ENCODE results near the gene CXCR3. TPM values are rescaled to one million over a fixed set of nuclear protein-coding genes. Genes with fewer than 3 reads are reported as not detected.

CXCR3 gene
- total RNA-seq, 1 donor from 2014 or later: 0.22 TPM

DNA sequence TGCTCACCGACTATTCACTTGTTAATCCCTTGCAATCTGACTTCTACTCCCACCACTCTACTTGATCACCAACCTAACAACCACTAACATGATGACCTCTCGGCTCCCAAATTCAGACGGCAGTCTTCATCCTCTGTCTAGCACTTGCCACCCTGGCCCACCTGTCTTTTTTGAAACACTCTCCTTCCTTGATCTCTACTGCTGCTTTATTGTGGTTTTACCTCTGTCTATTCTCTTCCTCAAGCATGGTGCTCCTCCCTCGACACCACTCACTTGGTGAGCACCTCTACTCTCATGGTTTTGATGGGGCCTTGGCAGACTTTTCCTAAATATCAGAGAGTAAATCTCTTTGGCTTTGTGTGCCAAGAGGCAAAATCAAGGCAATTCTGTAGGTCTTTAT lies 21.7 kb upstream of the CXCR3 start:
- intact Hi-C loops (cut with DNase I): no loop called here
- ATAC-seq (ENCODE audit: poor library complexity) (no peak), DNase-seq (no peak)

DNA sequence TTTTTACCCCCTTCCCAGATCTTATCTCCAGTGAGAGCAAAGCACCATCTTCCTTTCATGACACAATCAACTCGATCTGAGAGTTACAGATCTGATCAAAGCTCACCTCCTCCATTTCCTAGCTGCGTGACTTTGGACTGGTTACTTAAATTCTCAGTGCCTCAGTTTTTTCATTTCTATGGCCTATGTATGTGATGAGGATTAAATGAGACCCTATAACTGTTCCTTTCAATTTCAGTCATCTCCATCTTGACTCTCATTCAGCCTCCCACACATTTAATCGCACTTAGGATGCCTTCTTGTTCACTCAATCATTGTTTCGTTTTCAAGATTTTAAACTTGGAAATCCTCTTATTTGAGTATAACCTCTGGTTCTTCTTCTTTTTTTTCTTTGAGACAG lies 20.1 kb upstream of the CXCR3 start:
- DNase-seq (no peak), ATAC-seq (ENCODE audit: poor library complexity) (no peak)
- intact Hi-C loops (cut with DNase I): no loop called here

DNA sequence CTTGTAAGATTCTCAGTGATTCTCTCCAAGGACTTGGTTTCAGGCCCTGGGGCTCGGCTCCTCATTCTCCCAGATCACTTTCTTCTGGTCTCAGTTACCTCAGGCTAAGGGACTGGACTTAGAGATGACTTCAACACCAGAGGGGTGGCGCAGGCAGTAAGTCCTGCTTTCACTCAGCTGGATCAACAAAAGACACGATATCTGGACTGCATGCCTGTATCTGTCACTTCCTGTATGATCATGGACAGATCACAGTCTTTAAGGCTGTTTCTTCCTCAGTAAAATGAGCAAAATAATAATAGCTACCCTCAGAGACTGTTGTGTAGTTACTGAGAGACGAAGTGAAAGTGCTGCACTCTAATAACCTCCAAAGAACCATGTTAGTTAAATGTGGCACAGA lies 19.5 kb upstream of the CXCR3 start:
- intact Hi-C loops (cut with DNase I): no loop called here
- DNase-seq (no peak), ATAC-seq (ENCODE audit: poor library complexity) (no peak)

DNA sequence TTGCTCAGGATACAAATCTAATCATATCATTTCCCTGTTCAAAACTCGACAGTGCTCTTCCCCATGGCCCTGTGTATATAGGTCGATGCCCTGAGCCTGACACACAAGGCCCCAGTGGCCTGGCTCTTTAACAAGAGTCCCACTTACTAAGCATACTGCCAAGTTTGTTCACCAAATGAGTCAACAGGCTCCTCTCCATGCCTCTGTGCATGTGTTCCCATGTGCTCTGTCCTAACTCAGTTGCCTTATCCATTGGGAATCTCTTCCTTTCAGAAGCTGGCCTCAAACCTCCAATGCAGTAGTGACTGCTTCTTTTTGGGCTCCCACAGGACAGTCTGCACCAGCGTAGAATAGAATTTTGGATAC lies 18.9 kb upstream of the CXCR3 start:
- ATAC-seq (ENCODE audit: poor library complexity) (peak; percentile 18), DNase-seq (no peak)
- intact Hi-C loops (cut with DNase I): no loop called here

DNA sequence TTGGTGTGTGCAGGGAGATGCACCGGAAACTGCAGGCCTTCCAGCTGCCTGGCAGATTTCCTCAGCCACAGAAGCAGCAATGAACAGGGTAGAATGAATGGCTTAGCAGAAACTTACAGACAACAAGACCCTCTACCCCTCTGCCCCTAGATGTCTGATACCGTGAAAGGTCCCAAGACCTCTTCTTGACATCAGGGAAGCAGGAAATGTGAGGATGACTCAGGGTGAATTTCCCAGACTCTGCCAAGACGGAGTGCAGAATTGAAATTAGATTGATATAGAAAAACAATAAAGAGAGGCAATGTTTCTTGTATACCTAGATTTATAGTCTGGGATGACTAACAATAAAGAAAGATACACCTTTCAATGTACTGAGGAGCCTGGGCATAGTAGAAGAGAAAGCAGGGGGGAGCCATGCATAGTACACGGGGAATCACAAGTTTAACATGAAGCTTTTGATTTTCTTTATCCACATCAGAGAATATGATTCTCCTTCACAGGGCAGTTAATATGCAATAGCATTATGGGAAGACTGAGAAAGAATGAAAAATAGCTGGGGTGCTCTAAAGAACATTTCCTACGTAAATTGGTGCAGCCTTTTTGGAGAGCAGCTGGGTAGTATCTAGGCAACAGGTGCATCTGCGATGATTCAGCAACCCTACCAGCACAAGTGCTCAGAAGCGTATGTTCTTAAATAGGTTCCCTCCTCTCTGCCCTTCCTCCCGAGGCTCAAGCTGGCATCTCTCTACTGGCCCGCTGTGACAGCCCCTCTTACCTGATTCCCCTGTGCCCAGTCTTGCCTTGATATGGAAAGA lies 18.3 kb upstream of the CXCR3 start:
- DNase-seq (no peak), ATAC-seq (ENCODE audit: poor library complexity) (peak; percentile 63)
- intact Hi-C loops (cut with DNase I): no loop called here

DNA sequence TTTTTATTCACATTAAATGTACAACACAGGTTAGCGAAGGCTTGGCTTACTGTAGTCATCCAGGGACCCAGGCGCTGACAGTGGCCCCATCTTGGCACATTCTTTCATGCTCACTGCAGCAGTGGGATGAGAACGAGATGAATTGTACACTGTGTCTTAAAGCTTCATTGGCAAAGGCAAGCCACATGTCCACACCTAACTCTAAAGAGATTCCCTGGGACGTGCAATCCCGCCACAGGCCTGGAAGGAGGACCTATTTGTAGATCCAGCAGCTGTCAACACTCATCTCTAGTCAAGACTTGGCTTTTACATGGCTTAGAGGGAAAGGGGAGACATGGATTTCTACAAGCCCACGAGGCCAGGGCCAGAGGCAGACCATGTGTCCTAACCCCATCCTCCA lies 16.1 kb upstream of the CXCR3 start:
- peak; percentile 69 for DNase-seq
- intact Hi-C loops (cut with DNase I): no loop called here
- peak; percentile 89 for ATAC-seq (ENCODE audit: poor library complexity)

DNA sequence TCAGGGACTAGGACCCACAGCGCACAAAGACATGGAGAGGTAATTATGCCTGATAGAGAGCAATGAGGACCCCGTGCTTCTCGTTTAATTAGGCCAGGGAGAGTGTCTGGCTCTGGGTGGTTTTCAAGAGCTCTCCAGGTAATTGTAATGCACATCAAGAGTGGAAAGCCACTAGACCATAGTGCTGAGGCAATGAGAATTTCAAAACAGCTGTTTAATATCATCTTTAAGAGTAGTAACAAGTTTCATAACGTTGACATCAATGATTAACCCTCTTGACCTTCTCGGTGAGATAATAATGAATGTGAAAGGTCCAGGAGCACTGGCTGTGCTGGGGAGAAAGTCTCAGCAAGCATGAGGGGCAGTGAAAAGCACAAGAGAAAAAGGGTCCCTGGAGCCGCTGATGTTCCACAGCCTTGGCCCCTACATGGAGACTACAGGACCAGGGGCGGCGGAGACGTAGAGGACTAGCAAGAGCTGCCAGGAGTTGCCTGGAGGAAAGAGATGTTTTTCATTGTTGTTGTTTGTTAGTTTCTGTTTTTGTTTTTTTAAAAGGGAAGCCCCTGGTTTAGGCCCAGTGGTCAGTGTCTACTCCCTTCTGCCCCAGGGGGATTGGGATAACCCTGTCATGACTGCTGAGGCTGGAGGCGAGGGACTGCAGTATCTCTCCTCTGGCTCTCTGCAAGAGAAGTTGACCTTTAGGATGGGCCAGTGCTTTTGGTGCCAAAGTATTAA lies 14.8 kb upstream of the CXCR3 start:
- intact Hi-C loops (cut with DNase I): no loop called here
- DNase-seq: no peak
- ATAC-seq (ENCODE audit: poor library complexity): peak; percentile 34

DNA sequence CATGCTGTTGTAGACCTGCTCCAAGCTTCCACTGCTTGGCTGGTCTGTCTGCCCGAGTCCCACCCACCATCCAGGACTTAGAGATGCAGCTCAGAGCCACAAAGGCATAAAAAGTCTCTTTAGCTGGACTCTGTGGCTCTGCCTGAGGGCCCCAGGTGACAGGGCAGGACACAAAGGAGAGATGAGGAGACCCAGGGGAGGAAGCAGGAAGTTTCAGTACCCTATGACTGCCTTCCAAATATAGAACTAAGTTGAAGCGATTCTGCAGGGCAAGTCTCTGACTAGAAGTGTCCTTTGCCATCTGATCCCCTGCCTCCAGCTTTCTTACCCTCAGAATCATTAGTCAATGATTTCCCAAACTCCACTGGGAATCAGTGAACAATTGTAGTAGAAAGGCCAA lies 11.2 kb upstream of the CXCR3 start:
- intact Hi-C loops (cut with DNase I): no loop called here
- DNase-seq (no peak), ATAC-seq (ENCODE audit: poor library complexity) (no peak)

DNA sequence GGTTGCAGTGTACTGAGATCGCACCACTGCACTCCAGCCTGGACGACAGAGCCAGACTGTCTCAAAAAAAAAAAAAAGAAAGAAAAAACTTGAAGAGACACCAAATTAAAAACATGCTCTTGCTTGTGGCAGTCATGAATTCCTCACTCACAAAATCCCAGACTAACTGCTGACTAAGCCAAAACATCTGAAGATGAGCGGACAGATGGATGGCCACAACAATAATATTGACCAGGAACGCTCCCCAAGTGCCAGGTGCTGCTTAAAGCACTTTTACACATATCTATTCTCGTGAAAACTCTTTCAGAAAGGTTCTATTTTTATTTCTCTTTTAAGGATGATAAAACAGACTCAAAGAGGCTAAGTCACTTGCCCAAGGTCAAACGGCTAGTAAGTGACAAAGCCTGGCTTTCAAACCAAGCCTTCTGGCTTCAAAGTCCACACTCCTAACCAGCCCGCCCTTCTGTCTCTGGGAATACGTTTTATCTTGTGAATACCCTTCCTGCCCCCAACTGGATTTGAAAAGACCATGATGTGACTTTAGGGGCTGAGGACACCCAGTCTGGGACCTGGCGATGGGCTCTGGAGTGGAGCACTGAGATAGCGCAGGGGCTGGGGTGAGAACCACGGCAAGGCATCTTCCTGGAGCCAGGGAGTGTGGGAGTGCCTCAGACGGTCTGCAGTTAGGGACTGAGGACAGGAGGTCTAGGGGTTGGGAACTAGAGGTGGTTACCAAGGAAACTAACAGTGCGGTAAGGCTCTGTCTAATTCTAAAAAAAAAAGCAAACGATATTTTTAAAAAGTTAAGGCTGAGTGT lies 9.5 kb upstream of the CXCR3 start:
- DNase-seq: no peak
- no peak for ATAC-seq (ENCODE audit: poor library complexity)
- intact Hi-C loops (cut with DNase I): no loop called here

DNA sequence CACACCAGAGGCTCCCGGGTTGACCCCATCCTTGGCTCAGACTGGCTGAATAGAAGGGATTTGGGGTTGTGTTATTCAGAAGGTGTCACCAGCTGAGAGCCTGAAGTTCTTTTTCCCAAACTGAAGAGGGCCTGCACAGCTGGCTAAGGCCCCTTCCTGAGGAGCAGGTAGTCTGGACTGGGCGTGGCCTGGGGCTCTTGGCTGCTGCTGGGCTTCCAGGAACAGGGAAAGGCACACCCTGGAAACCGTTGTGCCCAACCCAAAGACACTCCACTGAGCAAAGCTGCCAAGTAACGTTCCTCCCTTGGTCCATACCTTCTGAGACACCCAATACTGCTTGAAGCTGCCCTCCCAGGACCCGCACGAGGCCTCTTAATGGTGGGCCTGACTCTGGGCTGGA lies 8.3 kb upstream of the CXCR3 start:
- no peak for DNase-seq

DNA sequence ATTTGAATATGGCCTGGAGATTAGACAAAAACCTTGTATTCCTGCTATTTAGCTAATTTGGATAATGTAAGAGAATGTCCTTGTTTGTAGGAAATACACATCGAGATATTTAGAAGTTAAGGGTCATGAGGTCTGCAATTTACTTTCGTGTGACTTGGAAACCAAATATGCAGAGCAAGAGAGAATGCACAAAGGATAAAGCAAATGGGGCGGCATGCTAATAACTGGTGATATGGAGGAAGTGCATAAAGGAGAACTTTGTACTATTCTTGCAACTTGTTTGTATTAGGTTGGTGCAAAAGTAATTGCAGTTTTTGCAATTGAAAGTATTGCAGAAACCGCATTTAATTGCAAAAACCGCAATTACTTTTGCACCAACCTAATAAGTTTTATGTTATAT lies 7.2 kb upstream of the CXCR3 start:
- intact Hi-C loops (cut with DNase I): no loop called here
- ATAC-seq (ENCODE audit: poor library complexity): no peak

More for the DNA sequence above, 8.3 kb upstream of the CXCR3 start:
- intact Hi-C loops (cut with DNase I): no loop called here
- no peak for ATAC-seq (ENCODE audit: poor library complexity)

DNA sequence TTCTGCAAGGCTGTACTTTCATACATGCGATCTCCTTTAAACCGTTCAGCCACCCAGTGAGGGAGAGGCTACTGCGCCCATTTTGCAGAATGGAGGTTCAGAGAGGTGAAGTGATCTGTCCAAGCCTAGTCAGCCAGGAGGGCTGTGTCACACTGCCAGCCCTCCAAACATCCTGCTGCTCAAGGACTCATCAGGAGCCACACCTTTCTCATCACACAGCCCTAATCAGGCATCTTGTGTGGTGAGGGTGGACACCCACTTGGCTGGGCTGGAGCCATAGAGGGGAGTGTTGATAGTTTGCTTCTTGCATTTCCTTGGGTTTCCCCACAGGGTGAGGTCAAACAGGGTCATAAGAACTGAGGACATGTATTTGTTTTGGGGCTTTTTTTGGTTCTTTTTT lies 5.4 kb upstream of the CXCR3 start:
- intact Hi-C loops (cut with DNase I): no loop called here
- DNase-seq (no peak), ATAC-seq (ENCODE audit: poor library complexity) (no peak)

More for the DNA sequence above, 7.2 kb upstream of the CXCR3 start:
- DNase-seq: no peak

DNA sequence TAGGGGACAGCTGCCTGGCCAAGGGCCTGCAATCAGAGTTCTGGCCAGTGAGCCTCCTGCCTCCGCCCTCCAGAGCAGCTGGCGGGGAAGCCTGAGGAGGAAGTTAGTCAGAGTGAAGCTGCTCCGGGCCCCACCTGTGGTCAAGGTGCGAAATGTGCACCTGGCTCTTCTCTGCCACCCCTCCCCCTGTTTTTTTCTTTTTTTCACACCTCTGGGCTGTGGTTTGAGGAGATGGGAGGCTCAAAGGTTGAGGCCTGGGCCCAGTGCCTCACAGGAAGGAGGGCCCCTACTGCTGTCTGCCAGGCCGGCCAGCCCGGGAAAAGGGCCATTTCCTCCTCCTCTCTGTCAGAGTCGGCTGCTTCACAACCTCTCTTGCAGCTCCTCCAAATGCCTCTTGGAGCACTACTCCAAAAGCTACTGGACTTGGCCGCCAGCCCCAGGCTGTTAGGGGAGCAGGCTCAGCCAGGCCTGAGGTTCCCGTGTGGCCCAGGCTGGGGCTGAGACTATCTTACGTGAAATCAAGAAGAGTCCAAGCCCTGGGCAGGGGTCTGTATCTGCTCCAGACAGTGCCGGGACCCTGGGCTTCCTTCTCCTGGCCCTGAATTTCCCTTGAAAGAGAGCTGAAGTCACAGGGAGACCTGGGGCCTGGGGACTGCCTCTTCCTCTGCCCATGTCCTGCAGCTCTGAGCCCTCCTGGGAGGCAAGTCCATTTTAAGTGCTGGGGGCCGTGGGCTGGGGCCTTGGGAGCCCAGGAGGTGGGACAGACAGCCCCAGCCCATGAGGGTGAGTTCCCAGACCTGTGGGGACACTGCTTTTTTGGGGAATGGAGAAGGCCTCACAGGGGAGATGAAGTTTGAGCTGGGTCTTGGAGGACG lies 4.5 kb upstream of the CXCR3 start:
- intact Hi-C loops (cut with DNase I): no loop called here
- DNase-seq (peak; percentile 87), ATAC-seq (ENCODE audit: poor library complexity) (peak; percentile 92)

DNA sequence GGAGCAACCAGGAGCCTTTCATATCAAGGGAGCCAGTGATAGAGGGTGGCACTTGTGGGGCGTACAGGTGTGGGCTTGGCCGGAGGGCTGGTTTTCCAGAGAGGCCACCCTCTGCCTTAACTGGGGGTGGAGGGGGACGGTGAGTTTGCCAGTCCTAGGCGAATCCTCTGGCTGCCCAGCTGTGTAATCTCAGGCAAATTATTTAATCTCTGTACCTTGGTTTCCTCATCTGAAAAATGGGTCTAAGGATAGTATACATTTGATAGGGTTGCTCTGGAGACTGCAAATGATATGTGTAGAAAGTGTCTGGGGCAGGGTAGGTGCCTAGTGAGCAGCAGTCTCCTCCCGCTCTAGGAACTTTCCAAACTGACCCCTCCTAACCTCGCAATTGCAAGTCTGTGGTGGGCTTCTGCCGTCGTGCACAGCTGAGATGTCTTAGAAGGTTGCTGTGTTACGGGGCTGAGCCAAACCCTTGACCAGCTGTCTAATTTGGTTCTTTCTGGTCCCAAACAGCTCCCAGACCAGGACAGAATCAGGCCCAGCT lies 3.8 kb upstream of the CXCR3 start:
- intact Hi-C loops (cut with DNase I): no loop called here
- no peak for ATAC-seq (ENCODE audit: poor library complexity)
- DNase-seq: no peak

DNA sequence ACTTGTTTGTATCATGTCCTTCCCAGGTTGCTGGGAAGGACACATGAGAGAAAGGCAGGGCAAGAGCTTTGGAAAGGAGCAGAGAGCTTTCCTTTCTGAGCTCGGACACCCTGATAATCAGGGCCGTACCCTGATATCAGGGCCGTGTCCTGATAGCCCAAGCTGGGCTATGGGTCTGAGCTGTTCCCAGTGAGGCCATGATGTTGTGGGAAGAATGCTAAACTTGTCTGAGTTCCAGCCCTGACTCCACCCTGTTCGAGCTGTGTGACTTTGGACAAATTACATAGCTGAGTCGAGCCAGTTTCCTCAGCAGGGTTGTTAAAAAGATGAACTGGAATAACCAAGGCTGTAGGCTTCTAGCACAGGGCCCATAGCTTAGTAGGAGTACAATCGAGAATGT lies 3.3 kb upstream of the CXCR3 start:
- intact Hi-C loops (cut with DNase I): no loop called here
- DNase-seq: no peak

DNA sequence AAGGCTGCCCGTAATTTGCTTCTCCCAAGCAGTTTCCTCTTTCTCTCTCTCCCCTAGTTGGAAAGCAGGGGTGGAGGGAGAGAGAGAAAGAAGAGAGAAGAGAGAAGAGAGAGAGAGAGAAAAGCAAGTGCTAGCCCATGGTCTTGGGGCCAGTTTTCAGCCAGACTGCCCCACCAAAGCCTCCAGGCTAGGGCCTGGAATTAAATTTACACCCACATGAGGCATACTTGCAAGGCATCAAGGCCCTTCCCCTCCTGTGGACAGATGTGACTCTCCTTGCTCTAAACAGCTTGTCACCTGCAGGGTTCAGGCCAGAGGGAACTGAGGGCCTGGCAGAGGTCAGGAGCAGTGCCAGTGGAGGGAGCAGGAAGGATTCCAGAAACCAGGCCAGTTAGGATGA lies 1.7 kb upstream of the CXCR3 start:
- DNase-seq (no peak), ATAC-seq (ENCODE audit: poor library complexity) (no peak)
- intact Hi-C loops (cut with DNase I): no loop called here

More for the DNA sequence above, 3.3 kb upstream of the CXCR3 start:
- ATAC-seq (ENCODE audit: poor library complexity): peak; percentile 42

DNA sequence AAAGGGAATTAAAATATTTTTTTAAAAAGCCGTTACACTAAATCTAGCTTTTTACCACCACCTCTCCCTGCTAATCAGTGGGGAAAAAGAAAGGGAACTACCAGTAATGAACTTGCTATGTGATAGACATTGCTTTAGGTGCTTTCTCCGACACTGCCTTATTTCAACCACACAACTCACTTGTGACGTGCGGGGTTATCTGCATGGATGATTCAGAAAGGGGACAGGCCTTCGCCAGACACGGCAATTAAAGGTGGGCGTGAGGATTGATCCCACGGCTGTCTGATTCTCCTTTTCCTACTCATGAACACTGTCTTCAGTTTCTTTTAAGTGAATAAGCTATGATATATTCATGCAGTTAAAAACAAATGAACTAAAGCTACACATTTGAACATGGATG lies 882 bp upstream of the CXCR3 start:
- no peak for ATAC-seq (ENCODE audit: poor library complexity)
- no peak for DNase-seq
- intact Hi-C loops (cut with DNase I): no loop called here

DNA sequence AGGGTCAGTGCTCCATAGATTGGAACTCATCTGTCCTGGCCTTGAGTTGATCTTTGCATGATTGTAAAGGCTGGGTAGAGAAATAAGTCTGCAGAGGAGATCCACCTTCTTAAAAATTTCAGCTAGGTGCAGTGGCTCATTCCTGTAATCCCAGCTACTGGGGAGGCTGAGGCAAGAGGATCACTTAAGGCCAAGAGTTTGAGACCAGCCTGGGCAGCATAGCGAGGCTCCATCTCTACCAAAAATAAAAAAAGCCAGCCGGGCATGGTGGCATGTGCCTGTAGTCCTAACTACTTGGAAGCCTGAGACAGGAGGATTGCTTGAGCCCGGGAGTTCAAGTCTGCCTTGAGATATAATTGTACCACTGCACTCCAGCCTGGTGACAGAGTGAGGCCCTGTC lies 476 bp upstream of the CXCR3 start:
- ATAC-seq (ENCODE audit: poor library complexity): no peak
- intact Hi-C loops (cut with DNase I): no loop called here
- no peak for DNase-seq

Measured in Right ventricle myocardium superior (tissue), 1 donor.